ENCODE results near the gene KCNJ1. TPM values are rescaled to one million over a fixed set of nuclear protein-coding genes. Genes with fewer than 3 reads are reported as not detected.

KCNJ1 gene
- total and polyA plus RNA-seq, 5 donors = 0.09 to 0.17 TPM; not detected in 3

DNA sequence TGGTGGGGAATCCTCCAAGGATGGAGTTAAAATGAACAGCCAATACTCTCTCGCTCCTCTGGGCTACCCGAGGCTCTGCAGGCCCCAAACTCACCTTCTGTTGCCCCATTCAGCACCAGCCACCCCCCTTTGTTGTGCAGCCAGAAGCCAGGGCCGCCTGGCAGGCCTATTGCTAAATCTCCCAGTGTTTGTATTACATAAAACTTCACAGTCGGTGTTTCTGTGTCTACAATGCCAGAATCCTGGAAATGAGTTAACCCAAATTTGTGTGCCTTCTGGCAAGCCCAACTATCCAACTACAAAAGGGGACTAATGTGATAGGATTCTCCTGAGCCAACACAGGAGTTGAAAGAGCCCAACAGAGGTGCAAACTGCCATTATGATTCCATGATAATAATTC, 33.4 kb upstream of the KCNJ1 start:
- intact Hi-C loops (cut with DNase I) = no loop called here
- no peaks in the 10 kb centered on the region for H3K27me3 ChIP-seq (ENCODE audit: control insufficient read depth, insufficient read depth)
- peak overlapping the region; percentile 38 for H3K27ac ChIP-seq (ENCODE audit: low read length)
- H3K4me1 ChIP-seq (ENCODE audit: control insufficient read depth, insufficient read depth, low read length) = peaks cover 6% of the 10 kb centered on the region
- ATAC-seq (no peak), DNase-seq (no peak)
- H3K9me3 ChIP-seq (ENCODE audit: control insufficient read depth, low read length) = no peaks in the 10 kb centered on the region
- no peak overlapping the region for H3K4me3 ChIP-seq (ENCODE audit: low read length)
- 51% methylated on average over 4 of the region's 4 CpGs for WGBS

DNA sequence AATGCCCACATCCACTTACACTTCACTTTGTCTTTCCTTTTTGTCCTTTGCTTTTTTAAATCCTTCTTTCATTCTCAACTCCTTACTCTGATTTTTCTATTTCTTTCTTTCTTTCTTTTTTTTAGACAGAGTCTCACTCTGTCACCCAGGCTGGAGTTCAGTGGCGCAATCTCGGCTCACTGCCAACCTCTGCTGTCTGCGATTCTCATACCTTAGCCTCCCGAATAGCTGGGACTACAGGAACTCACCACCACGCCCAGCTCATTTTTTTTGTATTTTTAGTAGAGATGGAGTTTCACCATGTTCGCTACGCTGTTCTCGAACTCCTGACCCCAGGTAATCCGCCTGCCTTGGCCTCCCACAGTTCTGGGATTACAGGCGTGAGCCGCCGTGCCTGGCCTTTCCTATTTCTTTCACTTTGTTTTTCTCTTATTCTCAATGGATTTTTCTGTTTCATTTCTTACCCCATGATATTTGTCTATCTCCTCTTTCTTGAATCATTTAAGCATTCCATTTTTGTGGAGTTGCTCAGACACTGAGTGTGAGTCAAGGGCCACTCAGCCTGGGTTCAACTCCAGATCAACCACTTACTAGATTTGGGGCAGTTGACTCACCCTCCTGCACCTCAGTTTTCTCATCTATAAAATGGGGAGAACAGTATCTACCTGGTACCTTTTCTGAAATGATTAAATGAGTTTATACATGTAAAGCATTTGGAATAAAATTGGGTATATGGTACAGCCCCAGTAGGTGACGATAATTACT, 31.7 kb upstream of the KCNJ1 start:
- WGBS = 86% methylated on average over 13 of the region's 13 CpGs
- Histone ChIP-seq H3K27me3 (ENCODE audit: control insufficient read depth, insufficient read depth) (no peaks in the 10 kb centered on the region), H3K4me3 (ENCODE audit: low read length) (no peak overlapping the region), H3K27ac (ENCODE audit: low read length) (no peak overlapping the region), H3K4me1 (ENCODE audit: control insufficient read depth, insufficient read depth, low read length) (peaks cover 7% of the 10 kb centered on the region), H3K9me3 (ENCODE audit: control insufficient read depth, low read length) (no peaks in the 10 kb centered on the region)
- DNase-seq (peak in 1 of 3 donors; percentile 68), ATAC-seq (no peak)
- intact Hi-C loops (cut with DNase I) = no loop called here

DNA sequence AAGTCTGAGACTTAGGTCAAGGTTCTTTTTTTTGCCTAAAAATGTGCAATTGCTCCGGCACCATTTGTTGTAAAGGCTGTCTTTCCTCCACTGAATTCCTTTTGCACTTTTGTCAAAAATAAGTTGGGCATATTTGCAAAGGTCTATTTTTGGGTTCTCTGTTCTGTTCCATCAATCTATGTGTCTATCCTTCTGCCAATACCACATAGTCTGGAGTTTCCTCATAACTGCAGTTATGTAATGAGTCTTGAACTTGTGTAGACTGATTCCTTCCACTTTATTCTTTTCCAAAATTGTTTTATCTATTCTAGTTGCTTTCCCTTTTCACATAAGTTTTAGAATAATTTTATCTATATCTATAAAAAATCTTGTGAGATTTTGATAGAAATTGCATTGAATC, 30.7 kb upstream of the KCNJ1 start:
- Histone ChIP-seq H3K27me3 (ENCODE audit: control insufficient read depth, insufficient read depth) (no peaks in the 10 kb centered on the region), H3K4me3 (ENCODE audit: low read length) (no peak overlapping the region), H3K27ac (ENCODE audit: low read length) (no peak overlapping the region), H3K9me3 (ENCODE audit: control insufficient read depth, low read length) (no peaks in the 10 kb centered on the region), H3K4me1 (ENCODE audit: control insufficient read depth, insufficient read depth, low read length) (peaks cover 7% of the 10 kb centered on the region)
- DNase-seq (no peak), ATAC-seq (no peak)
- intact Hi-C loops (cut with DNase I) = no loop called here
- 88% methylated on average over 1 of the region's 1 CpG for WGBS

DNA sequence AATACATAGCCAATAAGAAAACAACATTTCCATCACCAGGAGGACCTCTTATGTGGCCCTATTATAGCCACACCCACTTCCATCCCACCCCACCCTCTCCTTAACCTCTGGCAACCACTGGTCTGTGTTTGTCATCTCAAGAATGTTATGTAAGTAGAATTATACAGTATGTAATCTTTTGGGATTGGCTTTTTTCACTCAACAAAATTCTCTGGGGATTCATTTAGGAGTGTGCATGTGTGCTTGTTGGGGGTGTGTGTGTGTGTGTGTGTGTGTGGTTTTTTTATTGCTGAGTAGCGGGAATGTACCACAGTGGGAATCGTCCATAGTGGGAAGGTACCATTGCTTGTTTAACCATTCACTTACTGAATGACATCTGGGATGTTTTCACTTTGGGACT, 29.3 kb upstream of the KCNJ1 start:
- H3K4me3 ChIP-seq (ENCODE audit: low read length) = no peak overlapping the region
- intact Hi-C loops (cut with DNase I) = no loop called here
- ATAC-seq = no peak
- H3K4me1 ChIP-seq (ENCODE audit: control insufficient read depth, insufficient read depth, low read length) = peaks cover 3% of the 10 kb centered on the region
- DNase-seq = no peak
- no peaks in the 10 kb centered on the region for H3K9me3 ChIP-seq (ENCODE audit: control insufficient read depth, low read length)
- H3K27ac ChIP-seq (ENCODE audit: low read length) = no peak overlapping the region
- H3K27me3 ChIP-seq (ENCODE audit: control insufficient read depth, insufficient read depth) = no peaks in the 10 kb centered on the region
- WGBS = 32% methylated on average over 2 of the region's 2 CpGs

DNA sequence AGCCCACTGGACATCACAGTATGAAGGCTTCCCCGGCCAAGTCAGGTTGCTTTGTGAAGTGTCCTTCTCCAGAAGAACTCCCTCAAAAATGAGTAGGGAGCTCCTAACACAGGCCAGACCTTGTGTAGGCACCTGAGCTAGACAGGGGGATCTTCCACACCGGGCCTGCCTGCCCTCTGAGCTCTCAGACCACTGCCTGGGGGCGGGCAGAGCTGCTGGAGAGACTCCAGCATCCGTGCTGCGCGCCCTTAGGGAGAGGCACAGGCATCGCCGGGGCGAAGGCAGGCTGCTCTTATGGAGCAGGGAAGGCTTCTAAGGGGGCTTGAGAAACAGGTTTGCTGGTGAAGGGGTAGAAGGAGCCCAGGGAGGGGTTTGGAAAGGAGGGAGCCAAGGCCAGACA, 28.4 kb upstream of the KCNJ1 start:
- no peak for DNase-seq
- ATAC-seq = peak in 1 of 2 donors; percentile 14
- Histone ChIP-seq H3K4me3 (ENCODE audit: low read length) (no peak overlapping the region), H3K4me1 (ENCODE audit: control insufficient read depth, insufficient read depth, low read length) (peaks cover 2% of the 10 kb centered on the region), H3K27ac (ENCODE audit: low read length) (peak overlapping the region; percentile 65), H3K9me3 (ENCODE audit: control insufficient read depth, low read length) (no peaks in the 10 kb centered on the region), H3K27me3 (ENCODE audit: control insufficient read depth, insufficient read depth) (no peaks in the 10 kb centered on the region)
- 80% methylated on average over 9 of the region's 9 CpGs for whole genome bisulfite sequencing
- intact Hi-C loops (cut with DNase I) = loop anchor here in 1 of 4 donors (2.0 kb wide), 1 partner anchor 15 kb away; no protein-coding TSS in a partner anchor

DNA sequence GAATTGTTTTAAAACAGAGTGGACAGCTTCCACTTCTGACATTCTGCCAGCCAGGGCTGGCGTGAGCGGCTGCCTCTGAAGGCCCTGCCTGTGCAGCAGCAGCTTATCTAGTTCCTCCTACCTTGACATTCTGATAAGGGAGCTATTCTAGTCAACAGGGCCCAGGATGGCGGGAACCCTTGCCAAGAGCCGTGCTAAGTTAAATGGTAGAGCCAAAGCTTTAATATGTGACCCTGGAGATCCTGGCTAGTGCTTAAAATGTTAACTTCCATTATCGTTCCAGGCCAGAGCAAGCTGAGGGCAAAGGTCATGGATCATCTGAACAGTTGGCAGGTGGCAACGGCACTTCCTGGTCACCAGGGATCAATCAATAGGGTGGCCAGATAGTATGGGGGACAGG, 27.6 kb upstream of the KCNJ1 start:
- ATAC-seq = peak; percentile 80 to 82
- DNase-seq = peak; percentile 72 to 86 (median 84)
- no peaks in the 10 kb centered on the region for H3K27me3 ChIP-seq (ENCODE audit: control insufficient read depth, insufficient read depth)
- 31% methylated on average over 6 of the region's 6 CpGs for WGBS
- no peak overlapping the region for H3K4me3 ChIP-seq (ENCODE audit: low read length)
- no peaks in the 10 kb centered on the region for H3K9me3 ChIP-seq (ENCODE audit: control insufficient read depth, low read length)
- intact Hi-C loops (cut with DNase I) = loop anchor here in 1 of 4 donors (2.0 kb wide), 1 partner anchor 16 kb away; no protein-coding TSS in a partner anchor
- H3K4me1 ChIP-seq (ENCODE audit: control insufficient read depth, insufficient read depth, low read length) = peaks cover 2% of the 10 kb centered on the region
- H3K27ac ChIP-seq (ENCODE audit: low read length) = peak overlapping the region; percentile 73

DNA sequence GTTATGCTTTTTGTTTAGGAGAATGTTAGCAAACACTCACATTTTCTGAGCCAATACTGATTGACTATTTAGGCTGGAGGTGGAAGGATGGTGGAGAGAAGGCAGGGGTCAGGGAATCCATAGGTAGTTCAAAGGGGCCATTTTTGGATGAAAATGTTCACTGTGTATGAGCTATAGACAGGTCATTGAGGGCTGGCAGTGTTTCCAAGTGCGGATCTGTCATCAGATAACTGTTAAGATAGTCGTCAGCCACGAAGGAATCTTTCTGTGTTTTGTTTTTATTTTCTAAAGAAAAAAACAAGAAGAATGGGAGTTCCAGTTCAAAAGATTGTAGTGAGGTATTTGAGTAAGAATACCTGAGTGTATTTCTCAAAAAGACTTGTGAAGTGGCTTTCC, 27.2 kb upstream of the KCNJ1 start:
- Histone ChIP-seq H3K27ac (ENCODE audit: low read length) (peak overlapping the region; percentile 90), H3K4me3 (ENCODE audit: low read length) (no peak overlapping the region), H3K9me3 (ENCODE audit: control insufficient read depth, low read length) (no peaks in the 10 kb centered on the region), H3K4me1 (ENCODE audit: control insufficient read depth, insufficient read depth, low read length) (peaks cover 2% of the 10 kb centered on the region), H3K27me3 (ENCODE audit: control insufficient read depth, insufficient read depth) (no peaks in the 10 kb centered on the region)
- intact Hi-C loops (cut with DNase I) = loop anchor here in 1 of 4 donors (2.0 kb wide), 1 partner anchor 17 kb away; no protein-coding TSS in a partner anchor
- no peak for DNase-seq
- WGBS = 53% methylated on average over 3 of the region's 3 CpGs
- ATAC-seq = no peak

DNA sequence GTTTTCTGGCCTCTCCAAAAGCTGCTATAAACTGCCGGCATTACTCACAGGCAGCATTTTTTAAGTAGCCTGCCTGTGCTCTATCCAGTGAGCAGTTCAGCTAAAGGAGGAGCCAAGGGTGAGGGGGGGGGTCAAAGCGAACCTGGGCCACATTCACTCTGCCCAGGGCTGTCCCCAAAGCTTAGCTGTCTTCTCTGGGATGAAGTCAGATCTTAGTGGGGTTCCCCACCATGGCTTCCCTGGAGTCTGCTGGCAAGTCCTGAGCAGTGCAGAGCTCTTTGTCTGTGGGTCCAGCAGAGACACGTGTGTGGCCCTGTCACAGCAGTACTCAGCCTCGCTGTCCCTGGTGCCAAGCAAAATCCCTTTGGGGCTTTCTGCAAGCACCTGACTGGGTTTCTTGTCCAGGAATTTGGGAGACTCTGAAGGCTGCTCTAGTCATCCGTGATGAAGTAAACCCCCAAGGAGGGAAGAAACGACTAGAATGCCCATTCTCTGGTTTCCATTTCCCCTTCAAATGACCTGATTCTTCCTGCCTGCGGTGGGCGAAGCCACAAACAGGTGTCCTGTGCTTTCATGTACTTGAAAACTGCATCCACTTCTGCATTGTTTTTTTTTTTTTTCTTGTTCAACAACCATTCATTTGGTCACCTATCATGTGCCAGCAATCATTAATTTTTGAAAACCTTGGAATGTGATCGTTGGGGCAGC, 26.6 kb upstream of the KCNJ1 start:
- intact Hi-C loops (cut with DNase I) = loop anchor here in 1 of 4 donors (2.0 kb wide), 1 partner anchor 17 kb away; no protein-coding TSS in a partner anchor
- H3K4me3 ChIP-seq (ENCODE audit: low read length) = no peak overlapping the region
- no peak for DNase-seq

DNA sequence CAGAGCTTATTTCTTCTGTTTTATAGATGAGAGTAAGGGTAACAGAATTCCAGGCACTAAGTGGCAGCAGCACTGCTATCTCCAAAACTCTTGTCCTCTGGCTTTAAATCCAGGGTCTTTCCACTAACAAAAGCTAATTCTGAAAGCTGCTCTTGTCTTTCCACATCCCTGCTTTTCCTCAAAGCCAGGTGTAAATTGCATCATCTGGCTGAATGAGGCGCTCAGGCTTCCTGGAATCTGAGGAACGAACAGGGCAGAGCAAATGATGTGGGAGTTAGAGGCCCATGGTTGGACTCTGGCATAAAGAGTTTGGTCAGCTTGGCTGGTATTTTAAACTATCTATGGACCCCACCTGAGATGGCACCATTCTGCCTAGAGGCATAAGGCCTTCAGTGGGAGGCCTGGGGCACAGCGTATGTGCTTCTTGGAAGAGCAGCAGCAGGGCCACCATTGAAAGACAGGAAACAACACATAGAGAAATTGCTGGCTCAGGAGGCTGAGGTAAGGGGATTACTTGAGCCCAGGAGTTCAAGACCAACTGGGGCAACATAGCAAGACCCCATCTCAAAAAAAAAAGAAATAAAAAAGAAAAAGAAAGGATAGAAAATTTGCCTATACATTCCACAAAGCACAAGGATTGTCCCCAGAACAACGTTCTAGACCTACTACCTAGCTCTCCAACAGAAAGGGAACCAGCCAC, 25.9 kb upstream of the KCNJ1 start:
- H3K27me3 ChIP-seq (ENCODE audit: control insufficient read depth, insufficient read depth) = no peaks in the 10 kb centered on the region
- no peaks in the 10 kb centered on the region for H3K9me3 ChIP-seq (ENCODE audit: control insufficient read depth, low read length)
- H3K4me3 ChIP-seq (ENCODE audit: low read length) = no peak overlapping the region
- peaks cover 2% of the 10 kb centered on the region for H3K4me1 ChIP-seq (ENCODE audit: control insufficient read depth, insufficient read depth, low read length)
- H3K27ac ChIP-seq (ENCODE audit: low read length) = peak overlapping the region; percentile 90
- intact Hi-C loops (cut with DNase I) = no loop called here
- no peak for DNase-seq
- WGBS = 67% methylated on average over 4 of the region's 4 CpGs
- no peak for ATAC-seq

More for the DNA sequence above, 26.6 kb upstream of the KCNJ1 start:
- Histone ChIP-seq H3K27ac (ENCODE audit: low read length) (peak overlapping the region; percentile 90), H3K27me3 (ENCODE audit: control insufficient read depth, insufficient read depth) (no peaks in the 10 kb centered on the region), H3K4me1 (ENCODE audit: control insufficient read depth, insufficient read depth, low read length) (peaks cover 2% of the 10 kb centered on the region), H3K9me3 (ENCODE audit: control insufficient read depth, low read length) (no peaks in the 10 kb centered on the region)
- 67% methylated on average over 9 of the region's 9 CpGs for WGBS
- ATAC-seq = peak; percentile 31 to 38

DNA sequence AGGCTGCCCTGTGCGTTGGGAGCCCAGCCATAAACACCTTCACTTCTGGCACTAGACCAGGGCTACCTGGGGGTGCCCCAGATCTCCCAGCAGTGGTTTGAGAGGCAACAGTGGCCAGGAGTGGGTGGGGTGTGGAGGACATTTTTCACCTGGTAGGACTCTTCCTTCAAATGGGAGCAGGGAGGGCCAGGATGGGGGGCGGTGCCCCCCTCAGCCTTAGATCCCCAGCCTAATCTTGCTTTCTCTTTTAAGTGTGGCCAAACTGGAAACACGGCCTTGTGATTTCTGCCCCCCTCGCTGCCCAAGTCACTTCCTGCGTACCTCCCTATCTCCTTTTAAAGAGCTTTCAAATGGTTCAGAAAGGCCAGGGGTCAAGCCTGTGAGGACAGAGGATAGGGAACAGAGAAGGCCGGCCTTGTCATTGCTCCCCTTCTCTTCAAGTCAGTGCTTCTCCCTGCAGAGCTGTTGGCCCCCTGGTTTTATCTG, 24.9 kb upstream of the KCNJ1 start:
- H3K9me3 ChIP-seq (ENCODE audit: control insufficient read depth, low read length) = no peaks in the 10 kb centered on the region
- ATAC-seq (peak; percentile 5 to 12), DNase-seq (peak in 1 of 3 donors; percentile 56)
- peak overlapping the region; percentile 90 for H3K27ac ChIP-seq (ENCODE audit: low read length)
- intact Hi-C loops (cut with DNase I) = no loop called here
- peaks cover 2% of the 10 kb centered on the region for H3K4me1 ChIP-seq (ENCODE audit: control insufficient read depth, insufficient read depth, low read length)
- WGBS = 53% methylated on average over 6 of the region's 6 CpGs
- H3K4me3 ChIP-seq (ENCODE audit: low read length) = peak overlapping the region; percentile 30
- H3K27me3 ChIP-seq (ENCODE audit: control insufficient read depth, insufficient read depth) = no peaks in the 10 kb centered on the region

Measured in right cardiac atrium (tissue), 5 donors.